ENCODE data around the gene CHAMP1.
"Not testable (repeated sequence)": the region's sequence is repeated elsewhere in the genome, so short reads cannot be mapped to it uniquely, and the experiment has no call there.

- not testable (repeated sequence) for TF ChIP-seq POLR2A, CTCF (IDR thresholded peaks at IDR 0.05)
Observed at GRCh38 chr13:114336457-114336856, 22.2 kb downstream of the CHAMP1 start.

All from body of pancreas (tissue), 4 donors.